ENCODE measurements around the gene C1QTNF9B.

Gene C1QTNF9B

GRCh38 chr13:23855360-23855759, 41.9 kb downstream of the C1QTNF9B start:
- no peak for DNase-seq

- DNase-seq = no peak
These were observed 45.0 kb downstream of the C1QTNF9B start for GRCh38 chr13:23852351-23852750.

- DNase-seq = no peak
These were observed 46.2 kb downstream of the C1QTNF9B start for GRCh38 chr13:23851106-23851505.

- DNase-seq = no peak
These were observed 47.2 kb downstream of the C1QTNF9B start for GRCh38 chr13:23850134-23850533.

GRCh38 chr13:23849670-23850069, 47.6 kb downstream of the C1QTNF9B start:
- DNase-seq = no peak

GRCh38 chr13:23848646-23849141, 48.6 kb downstream of the C1QTNF9B start:
- no peak for DNase-seq

GRCh38 chr13:23848019-23848418, 49.3 kb downstream of the C1QTNF9B start:
- DNase-seq = no peak

- no peak for DNase-seq
These were observed 49.8 kb downstream of the C1QTNF9B start for GRCh38 chr13:23847497-23847896.

GRCh38 chr13:23845105-23845725, 52.1 kb downstream of the C1QTNF9B start:
- DNase-seq = no peak

GRCh38 chr13:23844132-23844531, 53.2 kb downstream of the C1QTNF9B start:
- DNase-seq = no peak

GRCh38 chr13:23843436-23843835, 53.9 kb downstream of the C1QTNF9B start:
- DNase-seq = no peak

- DNase-seq = no peak
These were observed 54.9 kb downstream of the C1QTNF9B start for GRCh38 chr13:23842406-23842805.

All from SHP77 treated with DMSO at 0.1 percent for 48 hours (cell line).